GM12878 (cell line): ENCODE results near the gene ZNF79.

Source experiments
- BRCA1 ChIP-seq: IDR thresholded peaks from 2 replicates; pipeline ENCODE4 v1.6.1; 2011; ENCODE audit warnings: low read depth, low read length, improper control_type of control experiment
- POLR2A ChIP-seq: IDR thresholded peaks from 2 replicates; pipeline ENCODE4 v1.6.1; 2011; ENCODE audit warnings: low read depth, mild to moderate bottlenecking, low read length
- TF ChIP-seq, protein P1 (sequence below), 3 experiments: IDR thresholded peaks in 2 of 3; conservative IDR thresholded peaks in 1 of 3; 2 replicates each; pipeline ENCODE4 v1.5.1; 2011; ENCODE audit warnings: low read depth in 3 of 3, low read length in 3 of 3, mild to moderate bottlenecking in 3 of 3, control low read depth in 2 of 3, moderate library complexity in 2 of 3, inconsistent platforms in 1 of 3, mixed read lengths in 1 of 3; ENCODE audit not compliant: control insufficient read depth in 2 of 3, insufficient read depth in 1 of 3; ENCODE audit errors: extremely low read depth in 1 of 3

DNA sequence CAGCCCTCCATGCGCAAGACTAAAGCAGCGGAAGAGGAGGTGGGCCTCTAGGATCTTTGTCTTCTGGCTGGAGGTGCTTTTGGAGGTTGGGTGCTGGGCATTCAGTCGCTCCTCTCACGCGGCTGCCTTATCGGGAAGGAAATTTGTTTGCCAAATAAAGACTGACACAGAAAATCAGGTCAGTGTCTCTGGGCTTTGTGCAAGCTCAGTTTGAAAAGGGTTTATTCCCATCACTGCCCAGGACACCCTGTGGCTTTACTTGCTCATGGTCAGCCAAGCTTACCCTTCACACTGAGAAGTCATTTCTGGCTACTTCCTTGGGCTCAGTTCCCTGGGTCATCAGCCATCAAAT is 16.7 kb upstream of the ZNF79 start:
- TF ChIP-seq POLR2A, result no peak
- TF ChIP-seq, protein P1, sequence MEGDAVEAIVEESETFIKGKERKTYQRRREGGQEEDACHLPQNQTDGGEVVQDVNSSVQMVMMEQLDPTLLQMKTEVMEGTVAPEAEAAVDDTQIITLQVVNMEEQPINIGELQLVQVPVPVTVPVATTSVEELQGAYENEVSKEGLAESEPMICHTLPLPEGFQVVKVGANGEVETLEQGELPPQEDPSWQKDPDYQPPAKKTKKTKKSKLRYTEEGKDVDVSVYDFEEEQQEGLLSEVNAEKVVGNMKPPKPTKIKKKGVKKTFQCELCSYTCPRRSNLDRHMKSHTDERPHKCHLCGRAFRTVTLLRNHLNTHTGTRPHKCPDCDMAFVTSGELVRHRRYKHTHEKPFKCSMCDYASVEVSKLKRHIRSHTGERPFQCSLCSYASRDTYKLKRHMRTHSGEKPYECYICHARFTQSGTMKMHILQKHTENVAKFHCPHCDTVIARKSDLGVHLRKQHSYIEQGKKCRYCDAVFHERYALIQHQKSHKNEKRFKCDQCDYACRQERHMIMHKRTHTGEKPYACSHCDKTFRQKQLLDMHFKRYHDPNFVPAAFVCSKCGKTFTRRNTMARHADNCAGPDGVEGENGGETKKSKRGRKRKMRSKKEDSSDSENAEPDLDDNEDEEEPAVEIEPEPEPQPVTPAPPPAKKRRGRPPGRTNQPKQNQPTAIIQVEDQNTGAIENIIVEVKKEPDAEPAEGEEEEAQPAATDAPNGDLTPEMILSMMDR (IDR thresholded peaks at IDR 0.05 in 2 of 3, conservative IDR thresholded peaks at IDR 0.05 in 1 of 3; ENCODE audit: control insufficient read depth in 2 of 3, extremely low read depth in 1 of 3, insufficient read depth in 1 of 3, low read depth in 3 of 3, low read length in 3 of 3), result no peak
- TF ChIP-seq BRCA1, result no peak
